IPS DF 19.7 (cell line): Measurements from ENCODE around the gene KMT2B.

Source experiments
- DNase-seq: peaks from one replicate; pipeline ENCODE4 v3.0.0-alpha.2; 2013; ENCODE audit warnings: low read depth, low spot score

Gene KMT2B

DNA sequence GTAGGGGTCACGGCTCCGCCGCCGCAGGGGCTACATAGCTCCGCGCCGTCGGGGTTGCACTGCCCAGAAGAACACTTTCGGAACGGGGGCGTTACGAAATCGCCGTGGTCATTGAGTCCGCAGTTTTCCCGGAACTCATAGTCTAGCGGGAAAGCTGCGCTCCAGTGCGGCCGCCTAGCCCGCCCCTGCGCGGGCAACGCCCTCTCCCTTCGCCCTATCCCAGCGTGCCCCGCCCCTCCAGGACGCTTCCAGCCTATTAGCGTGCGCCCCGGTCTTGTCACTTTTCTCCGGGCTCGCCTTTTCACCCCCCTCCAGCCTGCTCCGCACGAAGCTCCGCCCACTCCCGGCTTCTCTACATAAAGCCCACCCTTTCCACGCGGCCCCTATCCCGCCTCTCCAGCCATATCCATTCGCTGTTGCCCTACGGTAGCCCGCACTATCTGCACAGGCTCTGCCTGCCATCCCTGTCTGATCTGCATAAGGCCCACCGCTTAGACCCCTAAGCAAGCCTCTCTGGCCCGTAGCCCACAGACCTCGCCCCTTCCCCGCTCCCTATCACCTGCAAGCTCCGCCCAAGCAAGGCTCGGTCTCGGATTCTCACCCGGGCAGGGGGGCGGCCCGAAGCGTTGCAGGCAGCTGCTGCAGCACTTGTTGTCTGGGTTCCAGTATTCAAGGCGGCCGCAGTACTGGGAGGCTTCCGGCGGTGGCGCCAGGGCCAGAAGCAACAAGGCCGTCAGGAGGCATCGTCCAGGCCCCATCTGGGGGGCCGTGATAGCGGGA is 22.8 kb downstream of the KMT2B start:
- DNase-seq: no peak

GRCh38 chr19:35741203-35741515 is 23.4 kb downstream of the KMT2B start:
- DNase-seq: no peak

DNA sequence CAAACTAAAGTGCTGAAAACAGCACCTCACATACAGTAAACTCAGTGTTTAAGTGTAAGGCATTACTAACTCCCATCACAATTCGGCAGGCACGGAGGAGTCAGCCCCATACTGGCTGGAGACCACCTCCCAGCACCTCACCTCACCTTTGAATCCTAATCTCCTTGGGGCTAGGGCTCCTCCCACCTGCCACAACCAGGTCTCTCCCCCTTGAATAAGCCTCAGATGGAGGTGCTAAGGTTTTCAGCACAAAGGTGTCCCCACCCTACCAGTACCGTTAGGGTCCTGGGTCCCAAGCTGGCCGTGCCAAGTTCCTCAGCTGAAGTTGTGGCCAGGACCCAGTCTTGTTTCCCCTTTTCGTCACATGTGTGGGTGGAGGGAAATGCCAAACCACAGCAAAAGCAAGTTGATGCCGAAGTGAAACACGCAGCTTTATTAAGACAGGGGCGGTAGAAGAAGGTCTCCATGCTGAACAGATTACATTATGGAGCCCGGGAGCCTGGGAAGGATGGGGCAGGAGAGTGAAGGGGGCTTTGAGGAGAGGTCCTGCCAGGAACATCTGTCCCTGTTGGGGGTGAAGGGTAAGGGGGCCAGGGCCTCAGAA is 24.4 kb downstream of the KMT2B start, which contains the start of gene IGFLR1:
Gene IGFLR1, minus strand, starts transcription at position 332 of the 604 bp plus-strand sequence. CDS start 1,272 bp downstream, outside the sequence.
- DNase-seq: no peak

DNA sequence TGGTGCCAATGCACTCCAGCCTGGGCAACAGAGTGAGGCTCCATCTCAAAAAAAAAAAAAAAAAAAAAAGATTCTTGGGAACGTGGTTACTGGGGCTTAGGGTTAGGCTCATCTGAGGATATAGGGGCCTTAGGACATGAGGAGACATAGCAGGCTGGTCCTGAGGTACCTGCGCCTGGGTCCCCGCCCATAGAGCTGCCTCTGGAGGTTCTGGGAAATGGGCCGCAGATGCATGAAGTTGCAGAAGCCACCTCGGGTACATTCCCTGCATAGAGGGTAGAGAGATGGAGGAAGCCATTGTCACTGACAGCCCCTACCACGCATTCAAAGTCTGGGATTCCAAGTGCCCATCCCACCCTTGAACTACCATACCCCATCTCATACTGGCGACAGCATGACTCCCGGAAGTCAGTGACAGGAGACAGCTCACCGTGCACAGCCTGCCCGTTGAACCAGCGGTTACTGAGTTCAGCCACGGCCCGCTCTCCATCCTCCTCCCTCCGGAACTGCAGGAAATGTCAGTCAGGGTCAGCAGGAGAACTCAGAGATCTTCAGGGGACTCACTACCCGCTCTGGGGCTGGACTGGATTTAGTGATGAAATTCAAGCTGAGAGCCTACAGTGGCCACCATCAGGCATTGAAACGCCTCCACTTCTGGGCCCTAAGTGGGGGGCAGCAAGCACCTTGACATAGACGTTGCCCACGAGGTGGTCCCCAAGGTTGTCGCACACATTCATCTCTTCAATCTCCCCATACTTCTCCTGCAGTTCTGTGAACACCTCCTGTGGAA is 26.0 kb downstream of the KMT2B start:
- no peak for DNase-seq

GRCh38 chr19:35744430-35745327 is 26.9 kb downstream of the KMT2B start:
- no peak for DNase-seq

- DNase-seq: peak; percentile 98
Measured at GRCh38 chr19:35745328-35746086, 27.7 kb downstream of the KMT2B start, which contains the start of the genes PSENEN and U2AF1L4. Gene PSENEN (plus strand): TSS chr19:35745651. CDS start chr19:35745931, 280 bp downstream. Gene U2AF1L4 (minus strand): TSS chr19:35745418. CDS start chr19:35745391, 27 bp downstream.

DNA sequence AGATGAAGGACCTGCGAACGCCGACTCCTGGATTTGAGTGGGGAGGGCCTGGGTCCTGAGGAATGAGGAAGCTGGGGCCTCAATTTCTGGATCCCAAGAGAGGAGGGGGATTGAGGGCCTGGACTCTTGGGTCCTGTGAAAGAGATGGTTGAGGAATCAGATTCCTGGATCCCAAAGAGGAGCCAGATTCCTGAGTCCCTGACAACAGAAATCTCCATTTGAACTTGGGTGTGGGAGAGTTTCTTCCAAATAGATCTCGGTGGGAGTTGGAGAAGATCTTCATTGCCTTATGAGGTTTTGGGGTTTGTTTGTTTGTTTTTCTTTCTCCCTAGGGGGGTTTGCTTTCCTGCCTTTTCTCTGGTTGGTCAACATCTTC is 28.3 kb downstream of the KMT2B start:
- no peak for DNase-seq

- no peak for DNase-seq
Measured at GRCh38 chr19:35746531-35746930, 28.7 kb downstream of the KMT2B start.

- peak; percentile 97 for DNase-seq
Measured at GRCh38 chr19:35748106-35749020, 30.6 kb downstream of the KMT2B start, which contains the start of gene LIN37. Gene LIN37 (plus strand): TSS chr19:35748576. CDS start chr19:35748725, 149 bp downstream.

DNA sequence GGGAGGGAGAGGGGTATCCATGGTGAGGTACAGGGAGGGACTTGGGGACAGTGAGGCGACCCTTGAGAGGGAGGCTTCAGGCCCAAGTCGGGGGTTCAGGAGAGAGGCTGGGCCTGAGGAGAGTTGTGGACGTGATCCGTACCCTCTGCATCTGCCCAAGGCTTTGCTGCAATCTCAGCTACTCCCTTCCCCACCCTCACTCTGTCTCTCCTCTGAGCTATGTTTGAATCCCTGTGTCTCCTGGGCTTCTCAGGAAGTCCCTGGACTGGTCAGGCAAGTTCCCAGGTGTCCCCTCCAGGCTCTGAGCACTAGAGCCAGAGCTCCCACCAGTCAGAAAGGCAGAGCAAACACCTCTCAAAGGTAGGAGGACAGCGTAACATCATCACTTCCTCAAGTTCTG is 32.4 kb downstream of the KMT2B start:
- no peak for DNase-seq

DNA sequence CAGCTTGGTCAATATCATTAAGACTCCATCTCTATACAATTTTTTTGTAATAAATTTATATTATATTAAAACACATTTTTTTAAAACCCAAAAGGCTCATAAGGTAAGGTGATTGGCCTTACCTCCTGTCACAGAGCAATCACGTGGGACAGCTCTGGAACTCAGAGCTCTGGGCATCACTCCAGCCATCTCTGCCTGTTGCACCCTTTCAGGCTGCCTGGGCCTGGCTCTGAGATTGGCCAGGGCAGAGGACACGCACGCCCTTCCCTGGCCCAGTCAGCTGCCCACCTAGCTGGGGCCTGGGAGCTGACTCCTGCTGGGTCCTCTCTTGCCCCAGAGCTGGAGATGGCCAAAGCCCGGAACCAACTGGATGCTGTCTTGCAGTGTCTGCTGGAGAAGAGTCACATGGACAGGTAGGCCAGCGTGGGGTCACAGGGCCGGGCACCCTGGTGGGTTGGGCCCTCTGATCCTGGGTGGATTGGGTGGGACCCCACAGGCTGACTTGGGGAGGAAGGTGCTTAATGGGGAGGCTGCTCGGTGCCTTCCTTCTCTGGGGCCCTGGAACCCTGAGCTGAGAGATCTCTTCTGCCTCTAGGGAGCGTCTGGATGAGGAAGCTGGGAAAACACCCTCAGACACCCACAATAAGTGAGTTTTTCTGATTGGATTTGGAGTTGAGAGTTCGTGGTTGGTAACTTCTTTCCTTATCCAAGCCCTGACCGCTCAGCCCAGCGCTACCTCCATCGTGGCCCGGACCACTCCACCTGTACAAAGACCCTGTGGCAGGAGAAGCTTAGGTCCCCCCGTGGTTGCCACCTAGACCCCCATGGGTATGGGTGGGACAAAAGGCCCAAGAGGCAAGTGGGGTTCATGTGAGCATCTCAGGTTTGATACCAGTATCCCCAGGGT is 34.3 kb downstream of the KMT2B start:
- DNase-seq: no peak

- DNase-seq: no peak
Measured at GRCh38 chr19:35752746-35753350, 35.0 kb downstream of the KMT2B start.

- no peak for DNase-seq
Measured at GRCh38 chr19:35753634-35754369, 36.0 kb downstream of the KMT2B start.

GRCh38 chr19:35754370-35755130 is 36.7 kb downstream of the KMT2B start:
- no peak for DNase-seq

GRCh38 chr19:35755131-35755549 is 37.3 kb downstream of the KMT2B start:
- no peak for DNase-seq
